HUES6 (cell line): ENCODE data around the gene TNS3.

Source experiments
- H3K27ac ChIP-seq: 2 replicates; pipeline ENCODE4 v1.7.0; 2013; ENCODE audit warnings: low read depth, mild to moderate bottlenecking, low read length, inconsistent platforms
- H3K27me3 ChIP-seq: 2 replicates; pipeline ENCODE4 v1.6.1; 2013; ENCODE audit warnings: low read length; ENCODE audit not compliant: control insufficient read depth, insufficient read depth
- H3K36me3 ChIP-seq: 2 replicates; pipeline ENCODE4 v1.6.1; 2013; ENCODE audit warnings: low read length; ENCODE audit not compliant: control insufficient read depth, insufficient read depth
- H3K4me1 ChIP-seq: 2 replicates; pipeline ENCODE4 v1.6.1; 2013; ENCODE audit warnings: low read length; ENCODE audit not compliant: control insufficient read depth, insufficient read depth
- H3K4me3 ChIP-seq: 2 replicates; pipeline ENCODE4 v1.5.1; 2013; ENCODE audit warnings: low read depth, low read length
- H3K9ac ChIP-seq: one replicate; pipeline ENCODE4 v1.6.1; 2013; ENCODE audit warnings: mild to moderate bottlenecking, low read length
- H3K9me3 ChIP-seq: 2 replicates; pipeline ENCODE4 v1.6.1; 2013; ENCODE audit warnings: low read depth, low read length; ENCODE audit not compliant: control insufficient read depth, insufficient read depth

Gene TNS3

GRCh38 chr7:47320296-47320695, 261.6 kb downstream of the TNS3 start:
- Histone ChIP-seq H3K9ac (no peak overlapping the region), H3K9me3 (no peaks in the 10 kb centered on the region), H3K4me3 (no peak overlapping the region), H3K4me1 (peaks cover 9% of the 10 kb centered on the region), H3K27ac (no peak overlapping the region), H3K36me3 (peaks cover 19% of the 10 kb centered on the region), H3K27me3 (no peaks in the 10 kb centered on the region)

GRCh38 chr7:47318395-47319182, 263.3 kb downstream of the TNS3 start:
- H3K36me3 ChIP-seq, result peaks cover 19% of the 10 kb centered on the region
- no peak overlapping the region for H3K9ac ChIP-seq
- no peaks in the 10 kb centered on the region for H3K27me3 ChIP-seq

DNA sequence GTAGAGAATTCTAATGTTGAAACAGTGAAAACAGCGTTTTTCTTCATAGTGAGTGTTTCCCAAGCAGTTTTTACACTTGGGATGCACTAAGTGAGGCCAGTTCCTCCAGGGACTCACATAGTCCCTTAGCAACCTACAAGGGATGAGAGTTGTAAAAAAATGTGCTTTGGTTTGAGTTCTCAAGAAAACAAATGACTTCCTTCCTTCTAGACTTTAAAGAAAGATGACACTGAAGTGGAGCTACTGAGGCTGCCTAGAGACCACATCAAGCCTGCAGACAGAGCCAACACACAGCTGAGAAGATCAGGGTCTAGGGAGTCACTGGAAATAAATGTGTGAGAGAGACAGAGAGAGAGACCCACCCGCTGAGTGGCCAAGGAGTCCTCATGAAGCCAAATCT, 264.4 kb downstream of the TNS3 start:
- peaks cover 27% of the 10 kb centered on the region for H3K4me1 ChIP-seq
- no peaks in the 10 kb centered on the region for H3K9me3 ChIP-seq
- no peak overlapping the region for H3K9ac ChIP-seq
- no peak overlapping the region for H3K4me3 ChIP-seq
- peaks cover 19% of the 10 kb centered on the region for H3K36me3 ChIP-seq
- H3K27me3 ChIP-seq, result no peaks in the 10 kb centered on the region
- H3K27ac ChIP-seq, result no peak overlapping the region

More at GRCh38 chr7:47318395-47319182, 263.3 kb downstream of the TNS3 start:
- Histone ChIP-seq H3K27ac (no peak overlapping the region), H3K4me1 (peaks cover 26% of the 10 kb centered on the region), H3K4me3 (no peak overlapping the region), H3K9me3 (no peaks in the 10 kb centered on the region)

DNA sequence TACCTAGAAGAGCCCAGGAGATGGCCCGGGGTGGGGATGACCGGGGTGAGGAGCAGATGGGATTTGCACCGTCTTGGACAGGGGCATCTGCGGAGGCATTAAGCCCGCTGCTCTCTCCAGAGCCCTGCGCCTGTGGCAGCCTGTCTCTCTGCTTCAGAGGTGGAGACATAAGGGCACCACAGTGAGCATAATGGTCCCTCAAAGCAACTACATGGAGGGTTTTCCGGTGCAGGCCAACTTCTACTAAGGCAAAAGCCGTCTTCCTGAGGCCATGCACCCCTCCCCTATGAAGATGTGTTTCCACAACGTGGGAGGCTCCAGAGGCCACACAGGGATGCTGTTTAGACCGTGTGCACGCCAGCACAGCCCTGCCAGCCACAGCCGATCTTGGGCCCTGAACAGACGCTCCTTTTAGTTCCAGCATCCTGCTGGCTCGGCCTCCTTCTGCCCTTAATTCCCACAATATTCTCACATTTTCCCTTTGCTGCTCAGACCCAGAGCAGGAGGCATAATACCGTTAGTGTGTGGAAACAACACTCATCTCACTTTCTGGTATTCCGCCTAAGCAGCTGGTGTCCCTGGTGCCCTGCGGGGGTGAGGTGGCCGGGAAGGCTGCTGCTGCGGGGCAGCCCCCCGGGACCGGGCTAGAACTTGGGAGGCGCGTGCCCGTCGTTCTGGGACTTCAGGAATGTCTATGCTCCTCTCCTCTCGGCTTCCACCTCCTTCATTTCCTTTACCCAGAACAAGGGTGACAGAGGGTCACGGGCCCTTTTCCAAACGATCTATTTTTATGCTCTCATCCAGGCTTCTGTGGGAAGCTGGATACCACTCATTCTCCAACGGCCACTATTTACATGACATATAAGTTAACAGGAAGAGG, 266.9 kb downstream of the TNS3 start:
- Histone ChIP-seq H3K27ac (0 out of 2 replicates have a peak overlapping the region, but pooled peaks have one; percentile 14), H3K4me3 (no peak overlapping the region), H3K9ac (peak overlapping the region; percentile 34), H3K4me1 (peaks cover 27% of the 10 kb centered on the region), H3K27me3 (no peaks in the 10 kb centered on the region), H3K36me3 (peaks cover 7% of the 10 kb centered on the region; the same call in 1 of the 2 replicates), H3K9me3 (no peaks in the 10 kb centered on the region)

- Histone ChIP-seq H3K9me3 (no peaks in the 10 kb centered on the region), H3K4me1 (peaks cover 27% of the 10 kb centered on the region), H3K27ac (no peak overlapping the region), H3K36me3 (peaks cover 7% of the 10 kb centered on the region; the same call in 1 of the 2 replicates), H3K27me3 (no peaks in the 10 kb centered on the region), H3K4me3 (no peak overlapping the region), H3K9ac (no peak overlapping the region)
These were observed 267.7 kb downstream of the TNS3 start for GRCh38 chr7:47314248-47314647.

GRCh38 chr7:47313564-47313963, 268.3 kb downstream of the TNS3 start:
- Histone ChIP-seq H3K27ac (no peak overlapping the region), H3K4me3 (no peak overlapping the region), H3K27me3 (no peaks in the 10 kb centered on the region), H3K4me1 (peaks cover 27% of the 10 kb centered on the region), H3K36me3 (peaks cover 5% of the 10 kb centered on the region; the same call in 1 of the 2 replicates), H3K9me3 (no peaks in the 10 kb centered on the region), H3K9ac (no peak overlapping the region)

DNA sequence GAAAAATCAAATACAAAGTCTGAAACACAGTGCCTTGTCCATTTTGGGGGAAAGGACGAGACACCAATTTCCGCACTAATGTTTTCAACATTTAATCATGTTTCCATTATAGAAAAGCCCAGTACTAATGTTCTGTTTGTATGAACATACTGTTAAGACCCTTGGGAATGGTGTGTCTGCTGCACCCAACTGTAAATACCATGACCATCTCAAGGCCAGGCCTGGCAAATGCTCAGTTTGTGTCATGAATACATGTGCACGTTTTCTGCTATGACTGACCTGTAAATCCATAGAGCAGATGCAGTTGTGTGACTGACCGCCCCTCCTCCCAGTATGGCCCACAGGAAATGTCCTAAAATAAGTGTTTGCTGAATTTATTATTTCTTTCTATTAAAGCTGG, 270.0 kb downstream of the TNS3 start:
- Histone ChIP-seq H3K4me1 (peaks cover 27% of the 10 kb centered on the region), H3K9ac (no peak overlapping the region), H3K36me3 (no peaks in the 10 kb centered on the region)

DNA sequence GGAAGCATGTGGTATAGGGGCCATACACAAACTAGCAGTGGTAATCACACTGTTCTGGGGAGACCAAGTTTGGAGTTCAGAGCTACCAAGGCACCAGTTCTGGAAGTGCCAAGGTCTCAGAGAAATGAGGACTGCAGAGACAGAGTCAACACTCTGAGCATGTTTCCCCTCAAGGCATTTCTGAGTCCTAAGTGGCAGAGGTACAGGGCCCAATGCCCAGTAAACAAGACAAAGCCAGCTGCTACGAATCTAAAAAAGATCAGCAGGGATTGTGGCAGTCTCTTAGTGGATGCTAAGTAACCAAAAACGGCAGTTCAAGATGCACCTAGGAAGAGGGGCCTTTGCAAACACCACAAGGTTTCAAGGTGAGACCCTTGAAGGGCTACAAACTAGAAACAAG, 271.9 kb downstream of the TNS3 start:
- Histone ChIP-seq H3K9me3 (no peaks in the 10 kb centered on the region), H3K27me3 (no peaks in the 10 kb centered on the region), H3K36me3 (no peaks in the 10 kb centered on the region), H3K4me1 (peaks cover 15% of the 10 kb centered on the region), H3K4me3 (no peak overlapping the region), H3K27ac (no peak overlapping the region), H3K9ac (no peak overlapping the region)

More for the DNA sequence above, 270.0 kb downstream of the TNS3 start:
- H3K4me3 ChIP-seq, result no peak overlapping the region
- H3K27me3 ChIP-seq, result no peaks in the 10 kb centered on the region
- H3K9me3 ChIP-seq, result no peaks in the 10 kb centered on the region
- H3K27ac ChIP-seq, result no peak overlapping the region

GRCh38 chr7:47308808-47309207, 273.1 kb downstream of the TNS3 start:
- Histone ChIP-seq H3K9me3 (no peaks in the 10 kb centered on the region), H3K4me3 (no peak overlapping the region), H3K27me3 (no peaks in the 10 kb centered on the region), H3K27ac (no peak overlapping the region), H3K4me1 (peaks cover 3% of the 10 kb centered on the region; the same call in 1 of the 2 replicates), H3K36me3 (no peaks in the 10 kb centered on the region), H3K9ac (no peak overlapping the region)

GRCh38 chr7:47307311-47307710, 274.6 kb downstream of the TNS3 start:
- H3K36me3 ChIP-seq, result peaks cover 9% of the 10 kb centered on the region; the same call in 1 of the 2 replicates
- H3K4me3 ChIP-seq, result no peak overlapping the region
- no peaks in the 10 kb centered on the region for H3K4me1 ChIP-seq
- no peaks in the 10 kb centered on the region for H3K27me3 ChIP-seq
- no peak overlapping the region for H3K27ac ChIP-seq
- H3K9ac ChIP-seq, result no peak overlapping the region
- H3K9me3 ChIP-seq, result no peaks in the 10 kb centered on the region
